Measurements from ENCODE around the gene SEMA5A. TPM values are rescaled to one million over a fixed set of nuclear protein-coding genes. Genes with fewer than 3 reads are reported as not detected.

The SEMA5A gene
- total RNA-seq, 1 donor from 2014 or later = 4.0 TPM

- Mint-ChIP-seq H3K27ac (no peak overlapping the region), H3K36me3 (ENCODE audit: insufficient read depth) (no peaks in the 10 kb centered on the region), H3K27me3 (peaks cover 6% of the 10 kb centered on the region), H3K4me3 (ENCODE audit: low read depth) (no peak overlapping the region), H3K4me1 (ENCODE audit: low read depth) (peaks cover 6% of the 10 kb centered on the region), H3K9me3 (ENCODE audit: low read depth) (peaks cover 8% of the 10 kb centered on the region)
- DNase-seq (ENCODE audit: low spot score, unreplicated experiment) = no peak
- TF ChIP-seq CTCF (IDR thresholded peaks at IDR 0.05; ENCODE audit: unreplicated experiment) = peak; percentile 48
Observed at GRCh38 chr5:9156282-9156681, 389.6 kb downstream of the SEMA5A start.

GRCh38 chr5:9151684-9152427 is 394.0 kb downstream of the SEMA5A start:
- H3K9me3 Mint-ChIP-seq (ENCODE audit: low read depth) = no peaks in the 10 kb centered on the region
- H3K4me3 Mint-ChIP-seq (ENCODE audit: low read depth) = no peak overlapping the region
- TF ChIP-seq CTCF (IDR thresholded peaks at IDR 0.05; ENCODE audit: unreplicated experiment) = no peak
- H3K27me3 Mint-ChIP-seq = peaks cover 4% of the 10 kb centered on the region
- no peaks in the 10 kb centered on the region for H3K4me1 Mint-ChIP-seq (ENCODE audit: low read depth)
- no peak overlapping the region for H3K27ac Mint-ChIP-seq
- no peak for DNase-seq (ENCODE audit: low spot score, unreplicated experiment)
- H3K36me3 Mint-ChIP-seq (ENCODE audit: insufficient read depth) = no peaks in the 10 kb centered on the region

- H3K4me1 Mint-ChIP-seq (ENCODE audit: low read depth) = no peaks in the 10 kb centered on the region
- no peak for DNase-seq (ENCODE audit: low spot score, unreplicated experiment)
- TF ChIP-seq CTCF (IDR thresholded peaks at IDR 0.05; ENCODE audit: unreplicated experiment) = no peak
- H3K27ac Mint-ChIP-seq = no peak overlapping the region
- peaks cover under 1% of the 10 kb centered on the region for H3K36me3 Mint-ChIP-seq (ENCODE audit: insufficient read depth)
- peaks cover under 1% of the 10 kb centered on the region for H3K9me3 Mint-ChIP-seq (ENCODE audit: low read depth)
- H3K27me3 Mint-ChIP-seq = peaks cover under 1% of the 10 kb centered on the region
- no peak overlapping the region for H3K4me3 Mint-ChIP-seq (ENCODE audit: low read depth)
Observed at GRCh38 chr5:9149988-9150387, 395.9 kb downstream of the SEMA5A start.

GRCh38 chr5:9148242-9148641 is 397.6 kb downstream of the SEMA5A start:
- peaks cover 6% of the 10 kb centered on the region for H3K9me3 Mint-ChIP-seq (ENCODE audit: low read depth)
- no peak for DNase-seq (ENCODE audit: low spot score, unreplicated experiment)
- no peak overlapping the region for H3K27ac Mint-ChIP-seq
- no peaks in the 10 kb centered on the region for H3K27me3 Mint-ChIP-seq
- H3K36me3 Mint-ChIP-seq (ENCODE audit: insufficient read depth) = peaks cover 3% of the 10 kb centered on the region
- no peak for TF ChIP-seq CTCF (IDR thresholded peaks at IDR 0.05; ENCODE audit: unreplicated experiment)
- no peaks in the 10 kb centered on the region for H3K4me1 Mint-ChIP-seq (ENCODE audit: low read depth)
- no peak overlapping the region for H3K4me3 Mint-ChIP-seq (ENCODE audit: low read depth)

GRCh38 chr5:9140711-9141110 is 405.2 kb downstream of the SEMA5A start:
- Mint-ChIP-seq H3K4me3 (ENCODE audit: low read depth) (no peak overlapping the region), H3K27me3 (no peaks in the 10 kb centered on the region), H3K4me1 (ENCODE audit: low read depth) (no peaks in the 10 kb centered on the region), H3K9me3 (ENCODE audit: low read depth) (peaks cover 6% of the 10 kb centered on the region), H3K27ac (no peak overlapping the region), H3K36me3 (ENCODE audit: insufficient read depth) (peaks cover 3% of the 10 kb centered on the region)
- DNase-seq (ENCODE audit: low spot score, unreplicated experiment) = no peak
- TF ChIP-seq CTCF (IDR thresholded peaks at IDR 0.05; ENCODE audit: unreplicated experiment) = no peak
